Tibial nerve (tissue), 3 donors: Measurements from ENCODE around the gene FSTL4.

Experiments used
- CTCF ChIP-seq, 5 experiments: fragments of 200-600 bp in 3 of 5; fragments of 450-650 bp in 2 of 5; sonication (generic) in 3 of 5; IDR thresholded peaks; one replicate each; pipeline ENCODE4 v1.5.1; 2016 to 2019; ENCODE audit warnings: antibody characterized with exemption in 5 of 5, mild to moderate bottlenecking in 3 of 5, moderate library complexity in 2 of 5
- POLR2A ChIP-seq, 2 donors: fragments of 450-650 bp; IDR thresholded peaks; one replicate each; pipeline ENCODE4 v1.6.1; 2017; ENCODE audit warnings: antibody characterized with exemption in 2 of 2, mild to moderate bottlenecking in 2 of 2, moderate library complexity in 2 of 2

GRCh38 chr5:133483406-133484090 is 128.8 kb downstream of the FSTL4 start:
- TF ChIP-seq POLR2A (IDR thresholded peaks at IDR 0.05) (no peak), CTCF (IDR thresholded peaks at IDR 0.05) (no peak)
